NCI-H526 treated with DMSO at 0.1 percent for 48 hours (cell line): ENCODE results near the gene PYGO2.
"Not testable (repeated sequence)": the region's sequence is repeated elsewhere in the genome, so short reads cannot be mapped to it uniquely, and the experiment has no call there.

Source experiments
- DNase-seq: peaks from one replicate; lab custom pipeline; 2025; lab: John Stamatoyannopoulos, UW

The PYGO2 gene

GRCh38 chr1:154999571-155000410 lies 38.2 kb upstream of the PYGO2 start:
- DNase-seq, result peak; percentile 92

- DNase-seq, result peak; percentile 96
Measured at GRCh38 chr1:154998818-154999570, 37.4 kb upstream of the PYGO2 start.

GRCh38 chr1:154998201-154998780 lies 36.7 kb upstream of the PYGO2 start:
- no peak for DNase-seq

GRCh38 chr1:154996966-154997701 lies 35.6 kb upstream of the PYGO2 start:
- DNase-seq, result no peak

- DNase-seq, result peak; percentile 33
Measured at GRCh38 chr1:154995301-154995983, 33.9 kb upstream of the PYGO2 start.

GRCh38 chr1:154994591-154994990 lies 33.0 kb upstream of the PYGO2 start:
- no peak for DNase-seq

- no peak for DNase-seq
Measured at GRCh38 chr1:154994269-154994587, 32.6 kb upstream of the PYGO2 start.

GRCh38 chr1:154993572-154994268 lies 32.1 kb upstream of the PYGO2 start, which contains the start of gene LENEP:
Gene LENEP (plus strand): TSS chr1:154993586. CDS start chr1:154993608, 22 bp downstream.
- no peak for DNase-seq

GRCh38 chr1:154992721-154993571 lies 31.4 kb upstream of the PYGO2 start:
- DNase-seq, result no peak

- DNase-seq, result no peak
Measured at GRCh38 chr1:154990276-154990675, 28.7 kb upstream of the PYGO2 start.

- DNase-seq, result no peak
Measured at GRCh38 chr1:154989195-154989860, 27.7 kb upstream of the PYGO2 start.

GRCh38 chr1:154988058-154988954 lies 26.7 kb upstream of the PYGO2 start:
- no peak for DNase-seq

GRCh38 chr1:154987326-154987725 lies 25.7 kb upstream of the PYGO2 start:
- no peak for DNase-seq

GRCh38 chr1:154986736-154987135 lies 25.2 kb upstream of the PYGO2 start:
- not testable (repeated sequence) for DNase-seq

GRCh38 chr1:154983776-154984466 lies 22.3 kb upstream of the PYGO2 start:
- no peak for DNase-seq

- peak; percentile 100 for DNase-seq
Measured at GRCh38 chr1:154982897-154983648, 21.5 kb upstream of the PYGO2 start, which contains the start of gene FLAD1. Gene FLAD1 (plus strand): TSS chr1:154983344. CDS start chr1:154983695, 351 bp downstream.

- no peak for DNase-seq
Measured at GRCh38 chr1:154982341-154982740, 20.8 kb upstream of the PYGO2 start.
